Ramos (cell line): ENCODE results near the gene OARD1.
"Not testable (repeated sequence)": the region's sequence is repeated elsewhere in the genome, so short reads cannot be mapped to it uniquely, and the experiment has no call there.

Experiments used
- in situ Hi-C: fragments of 300-500 bp; cut with MboI; formaldehyde crosslinking; loops from one replicate; pipeline ENCODE4 v1.14.3; 2022; ENCODE audit warnings: low sequenced_read_pairs; ENCODE audit not compliant: unreplicated experiment

Gene OARD1

GRCh38 chr6:41071923-41072835, at the start of gene OARD1:
TSS of gene OARD1 (minus strand) at chr6:41072356. CDS start at chr6:41071634, 722 bp downstream.
- in situ Hi-C loops = no loop called here

- in situ Hi-C loops = no loop called here
Observed at GRCh38 chr6:41120058-41120457, 47.9 kb upstream of the OARD1 start.

GRCh38 chr6:41119508-41119907, 47.4 kb upstream of the OARD1 start:
- in situ Hi-C loops = no loop called here

GRCh38 chr6:41115027-41115426, 42.9 kb upstream of the OARD1 start:
- in situ Hi-C loops = not testable (repeated sequence)

- in situ Hi-C loops = no loop called here
Observed at GRCh38 chr6:41111017-41111416, 38.9 kb upstream of the OARD1 start.

GRCh38 chr6:41103847-41104246, 31.7 kb upstream of the OARD1 start:
- in situ Hi-C loops = no loop called here

GRCh38 chr6:41100871-41101287, 28.7 kb upstream of the OARD1 start:
- in situ Hi-C loops = no loop called here

GRCh38 chr6:41098366-41098765, 26.2 kb upstream of the OARD1 start:
- in situ Hi-C loops = loop anchor here (25.0 kb wide), 1 partner anchor 214 kb away; no protein-coding TSS in a partner anchor

GRCh38 chr6:41097467-41098090, 25.4 kb upstream of the OARD1 start:
- in situ Hi-C loops = loop anchor here (25.0 kb wide), 1 partner anchor 215 kb away; no protein-coding TSS in a partner anchor

- in situ Hi-C loops = loop anchor here (25.0 kb wide), 1 partner anchor 219 kb away; no protein-coding TSS in a partner anchor
Observed at GRCh38 chr6:41093729-41094128, 21.6 kb upstream of the OARD1 start.

GRCh38 chr6:41092421-41093140, 20.4 kb upstream of the OARD1 start:
- in situ Hi-C loops = loop anchor here (25.0 kb wide), 1 partner anchor 220 kb away; no protein-coding TSS in a partner anchor

- in situ Hi-C loops = loop anchor here (25.0 kb wide), 1 partner anchor 221 kb away; no protein-coding TSS in a partner anchor
Observed at GRCh38 chr6:41090841-41091761, 18.9 kb upstream of the OARD1 start.

GRCh38 chr6:41088451-41088850, 16.3 kb upstream of the OARD1 start:
- in situ Hi-C loops = loop anchor here (25.0 kb wide), 1 partner anchor 224 kb away; no protein-coding TSS in a partner anchor

- in situ Hi-C loops = loop anchor here (25.0 kb wide), 1 partner anchor 227 kb away; no protein-coding TSS in a partner anchor
Observed at GRCh38 chr6:41085182-41085581, 13.0 kb upstream of the OARD1 start.

GRCh38 chr6:41083072-41083471, 10.9 kb upstream of the OARD1 start:
- in situ Hi-C loops = loop anchor here (25.0 kb wide), 1 partner anchor 229 kb away; no protein-coding TSS in a partner anchor

GRCh38 chr6:41080621-41081020, 8.5 kb upstream of the OARD1 start:
- in situ Hi-C loops = loop anchor here (25.0 kb wide), 1 partner anchor 232 kb away; no protein-coding TSS in a partner anchor

GRCh38 chr6:41079080-41079479, 6.9 kb upstream of the OARD1 start:
- in situ Hi-C loops = loop anchor here (25.0 kb wide), 1 partner anchor 233 kb away; no protein-coding TSS in a partner anchor

- in situ Hi-C loops = loop anchor here (25.0 kb wide), 1 partner anchor 234 kb away; no protein-coding TSS in a partner anchor
Observed at GRCh38 chr6:41078101-41078500, 5.9 kb upstream of the OARD1 start.

GRCh38 chr6:41077536-41077935, 5.4 kb upstream of the OARD1 start:
- in situ Hi-C loops = loop anchor here (25.0 kb wide), 1 partner anchor 235 kb away; no protein-coding TSS in a partner anchor
